ENCODE results near the gene TIMM17A.

TIMM17A gene

GRCh38 chr1:201942129-201942495 is 13.2 kb upstream of the TIMM17A start:
- ATAC-seq (ENCODE audit: insufficient read depth, low read depth) = no peak
- Histone ChIP-seq H4K20me1 (ENCODE audit: insufficient read depth, low read length) (0 out of 2 replicates have a peak, but pooled peaks cover 5% of the 10 kb centered on the region), H2AFZ (ENCODE audit: low read depth, low read length) (no peak overlapping the region), H3K36me3 (ENCODE audit: insufficient read depth, low read length) (no peaks in the 10 kb centered on the region), H3K79me2 (ENCODE audit: insufficient read depth, low read length) (no peaks in the 10 kb centered on the region), H3K4me2 (ENCODE audit: insufficient read depth, low read length) (no peak overlapping the region), H3K9me3 (ENCODE audit: insufficient read depth, low read length, severe bottlenecking) (no peaks in the 10 kb centered on the region), H3K27ac (ENCODE audit: low read length) (no peak overlapping the region), H3K4me3 (ENCODE audit: low read depth in 1 of 2, low read length in 2 of 2) (no peak overlapping the region), H3K4me1 (ENCODE audit: insufficient read depth, low read length) (no peaks in the 10 kb centered on the region), H3K27me3 (ENCODE audit: insufficient read depth, low read length, poor library complexity) (peaks cover 23% of the 10 kb centered on the region), H3K9ac (ENCODE audit: low read depth, low read length) (no peak overlapping the region)
- no peak for DNase-seq
- TF ChIP-seq EZH2 (IDR thresholded peaks at IDR 0.05; ENCODE audit: borderline replicate concordance, low read depth, low read length, severe bottlenecking) = no peak
- TF ChIP-seq, protein P1, sequence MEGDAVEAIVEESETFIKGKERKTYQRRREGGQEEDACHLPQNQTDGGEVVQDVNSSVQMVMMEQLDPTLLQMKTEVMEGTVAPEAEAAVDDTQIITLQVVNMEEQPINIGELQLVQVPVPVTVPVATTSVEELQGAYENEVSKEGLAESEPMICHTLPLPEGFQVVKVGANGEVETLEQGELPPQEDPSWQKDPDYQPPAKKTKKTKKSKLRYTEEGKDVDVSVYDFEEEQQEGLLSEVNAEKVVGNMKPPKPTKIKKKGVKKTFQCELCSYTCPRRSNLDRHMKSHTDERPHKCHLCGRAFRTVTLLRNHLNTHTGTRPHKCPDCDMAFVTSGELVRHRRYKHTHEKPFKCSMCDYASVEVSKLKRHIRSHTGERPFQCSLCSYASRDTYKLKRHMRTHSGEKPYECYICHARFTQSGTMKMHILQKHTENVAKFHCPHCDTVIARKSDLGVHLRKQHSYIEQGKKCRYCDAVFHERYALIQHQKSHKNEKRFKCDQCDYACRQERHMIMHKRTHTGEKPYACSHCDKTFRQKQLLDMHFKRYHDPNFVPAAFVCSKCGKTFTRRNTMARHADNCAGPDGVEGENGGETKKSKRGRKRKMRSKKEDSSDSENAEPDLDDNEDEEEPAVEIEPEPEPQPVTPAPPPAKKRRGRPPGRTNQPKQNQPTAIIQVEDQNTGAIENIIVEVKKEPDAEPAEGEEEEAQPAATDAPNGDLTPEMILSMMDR (IDR thresholded peaks at IDR 0.05; ENCODE audit: borderline replicate concordance, extremely low read depth, low read length, poor library complexity, severe bottlenecking) = no peak

DNA sequence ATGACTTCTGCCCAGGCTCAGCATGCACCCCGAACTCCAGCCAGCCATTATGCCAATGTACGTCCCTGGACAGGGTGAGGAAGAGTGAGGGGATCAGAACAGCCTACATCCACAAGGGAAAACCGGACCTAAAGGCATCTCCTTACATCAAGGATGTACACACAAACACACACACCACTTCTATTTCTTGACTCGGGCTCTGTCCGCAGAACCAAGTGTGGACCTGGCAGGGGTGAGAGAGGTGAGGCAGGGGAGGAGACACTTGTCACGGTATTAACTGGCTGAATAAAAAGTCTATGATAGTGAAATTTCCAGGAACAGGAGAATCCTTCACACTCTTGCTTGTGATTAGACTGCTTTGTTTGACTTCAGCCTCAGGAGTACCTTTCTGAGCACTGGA is 11.3 kb upstream of the TIMM17A start:
- H3K4me3 ChIP-seq (ENCODE audit: low read depth in 1 of 2, low read length in 2 of 2) = no peak overlapping the region
- no peak overlapping the region for H3K9ac ChIP-seq (ENCODE audit: low read depth, low read length)
- ATAC-seq (ENCODE audit: insufficient read depth, low read depth) = no peak
- no peaks in the 10 kb centered on the region for H3K36me3 ChIP-seq (ENCODE audit: insufficient read depth, low read length)
- H3K27ac ChIP-seq (ENCODE audit: low read length) = no peak overlapping the region
- DNase-seq = no peak
- no peaks in the 10 kb centered on the region for H3K9me3 ChIP-seq (ENCODE audit: insufficient read depth, low read length, severe bottlenecking)
- H3K4me2 ChIP-seq (ENCODE audit: insufficient read depth, low read length) = no peak overlapping the region
- H2AFZ ChIP-seq (ENCODE audit: low read depth, low read length) = no peak overlapping the region
- no peaks in the 10 kb centered on the region for H3K79me2 ChIP-seq (ENCODE audit: insufficient read depth, low read length)
- 0 out of 2 replicates have a peak, but pooled peaks cover 5% of the 10 kb centered on the region for H4K20me1 ChIP-seq (ENCODE audit: insufficient read depth, low read length)
- peaks cover 28% of the 10 kb centered on the region for H3K27me3 ChIP-seq (ENCODE audit: insufficient read depth, low read length, poor library complexity)
- no peaks in the 10 kb centered on the region for H3K4me1 ChIP-seq (ENCODE audit: insufficient read depth, low read length)
- TF ChIP-seq EZH2 (IDR thresholded peaks at IDR 0.05; ENCODE audit: borderline replicate concordance, low read depth, low read length, severe bottlenecking) = no peak
- TF ChIP-seq, protein P1 (IDR thresholded peaks at IDR 0.05; ENCODE audit: borderline replicate concordance, extremely low read depth, low read length, poor library complexity, severe bottlenecking) = no peak

GRCh38 chr1:201944639-201945038 is 10.7 kb upstream of the TIMM17A start:
- peaks cover 28% of the 10 kb centered on the region for H3K27me3 ChIP-seq (ENCODE audit: insufficient read depth, low read length, poor library complexity)
- TF ChIP-seq EZH2 (IDR thresholded peaks at IDR 0.05; ENCODE audit: borderline replicate concordance, low read depth, low read length, severe bottlenecking) = no peak
- TF ChIP-seq, protein P1 (IDR thresholded peaks at IDR 0.05; ENCODE audit: borderline replicate concordance, extremely low read depth, low read length, poor library complexity, severe bottlenecking) = no peak
- no peak overlapping the region for H3K9ac ChIP-seq (ENCODE audit: low read depth, low read length)

GRCh38 chr1:201945157-201945556 is 10.1 kb upstream of the TIMM17A start:
- H2AFZ ChIP-seq (ENCODE audit: low read depth, low read length) = no peak overlapping the region
- no peak overlapping the region for H3K9ac ChIP-seq (ENCODE audit: low read depth, low read length)
- H3K4me3 ChIP-seq (ENCODE audit: low read depth in 1 of 2, low read length in 2 of 2) = no peak overlapping the region
- no peaks in the 10 kb centered on the region for H3K4me1 ChIP-seq (ENCODE audit: insufficient read depth, low read length)
- TF ChIP-seq EZH2 (IDR thresholded peaks at IDR 0.05; ENCODE audit: borderline replicate concordance, low read depth, low read length, severe bottlenecking) = no peak
- TF ChIP-seq, protein P1 (IDR thresholded peaks at IDR 0.05; ENCODE audit: borderline replicate concordance, extremely low read depth, low read length, poor library complexity, severe bottlenecking) = peak; percentile 32
- H3K9me3 ChIP-seq (ENCODE audit: insufficient read depth, low read length, severe bottlenecking) = no peaks in the 10 kb centered on the region
- no peaks in the 10 kb centered on the region for H3K79me2 ChIP-seq (ENCODE audit: insufficient read depth, low read length)
- ATAC-seq (ENCODE audit: insufficient read depth, low read depth) (no peak), DNase-seq (no peak)
- H3K27ac ChIP-seq (ENCODE audit: low read length) = no peak overlapping the region
- 0 out of 2 replicates have a peak, but pooled peaks cover 5% of the 10 kb centered on the region for H4K20me1 ChIP-seq (ENCODE audit: insufficient read depth, low read length)
- peaks cover 30% of the 10 kb centered on the region for H3K27me3 ChIP-seq (ENCODE audit: insufficient read depth, low read length, poor library complexity)
- H3K36me3 ChIP-seq (ENCODE audit: insufficient read depth, low read length) = no peaks in the 10 kb centered on the region
- H3K4me2 ChIP-seq (ENCODE audit: insufficient read depth, low read length) = no peak overlapping the region

More at GRCh38 chr1:201944639-201945038, 10.7 kb upstream of the TIMM17A start:
- no peaks in the 10 kb centered on the region for H3K79me2 ChIP-seq (ENCODE audit: insufficient read depth, low read length)
- no peak overlapping the region for H3K4me3 ChIP-seq (ENCODE audit: low read depth in 1 of 2, low read length in 2 of 2)
- H3K4me2 ChIP-seq (ENCODE audit: insufficient read depth, low read length) = no peak overlapping the region
- DNase-seq = no peak
- no peak overlapping the region for H3K27ac ChIP-seq (ENCODE audit: low read length)
- no peak overlapping the region for H2AFZ ChIP-seq (ENCODE audit: low read depth, low read length)
- no peaks in the 10 kb centered on the region for H3K9me3 ChIP-seq (ENCODE audit: insufficient read depth, low read length, severe bottlenecking)
- H3K36me3 ChIP-seq (ENCODE audit: insufficient read depth, low read length) = no peaks in the 10 kb centered on the region
- H4K20me1 ChIP-seq (ENCODE audit: insufficient read depth, low read length) = 0 out of 2 replicates have a peak, but pooled peaks cover 5% of the 10 kb centered on the region
- no peaks in the 10 kb centered on the region for H3K4me1 ChIP-seq (ENCODE audit: insufficient read depth, low read length)
- no peak for ATAC-seq (ENCODE audit: insufficient read depth, low read depth)
